ENCODE measurements around the gene TACC2. TPM values are rescaled to one million over a fixed set of nuclear protein-coding genes. Genes with fewer than 3 reads are reported as not detected.

TACC2 gene
- total and polyA plus RNA-seq, 2 experiments from 2014 or later = 30.8 to 35.9 TPM

DNA sequence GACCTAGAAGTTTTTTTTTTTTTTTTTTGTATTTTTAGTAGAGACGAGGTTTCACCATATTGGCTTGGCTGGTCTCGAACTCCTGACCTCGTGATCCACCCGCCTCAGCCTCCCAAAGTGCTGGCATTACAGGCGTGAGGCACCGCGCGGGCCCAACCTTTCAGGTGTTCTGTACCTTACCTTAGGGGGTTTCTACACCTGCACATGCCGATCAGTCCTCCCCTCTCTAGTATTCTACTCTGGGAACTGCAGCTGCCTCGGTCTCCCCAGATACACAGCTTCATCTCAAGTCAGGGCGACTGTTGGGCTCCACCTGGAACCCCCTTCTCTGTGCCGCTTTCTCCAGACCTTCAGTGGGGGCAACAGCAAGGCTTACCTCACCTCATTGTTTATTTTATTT is 79.9 kb downstream of the TACC2 start (continued):
- TF ChIP-seq EZH2phosphoT487 (IDR thresholded peaks at IDR 0.05; ENCODE audit: unreplicated experiment) = no peak
- no peak for TF ChIP-seq POLR2AphosphoS5 (IDR thresholded peaks at IDR 0.05; ENCODE audit: low read depth)
- no peak for TF ChIP-seq ZNF331 (CRISPR knock-in tag; IDR thresholded peaks at IDR 0.05; ENCODE audit: low read depth)
- TF ChIP-seq CREB1 (CRISPR knock-in tag; IDR thresholded peaks at IDR 0.05; ENCODE audit: low read depth) = no peak

DNA sequence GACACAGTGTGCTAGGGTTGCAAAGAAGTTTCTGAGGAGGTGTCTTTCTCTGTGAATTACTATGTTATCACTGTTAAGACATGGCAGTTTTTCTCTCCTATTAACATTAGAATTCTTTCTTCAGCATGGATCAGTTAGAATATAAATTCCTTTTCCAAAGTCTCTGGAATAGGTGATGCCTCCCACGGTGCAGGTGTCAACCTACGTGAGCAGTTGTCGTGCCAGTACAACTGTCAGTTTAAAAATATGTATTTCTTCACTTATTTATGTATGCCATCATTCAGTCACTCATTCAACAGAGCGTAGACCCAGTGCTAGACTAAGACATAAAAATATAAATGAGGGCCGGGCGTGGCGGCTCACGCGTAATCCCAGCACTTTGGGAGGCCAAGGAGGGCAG is 83.5 kb downstream of the TACC2 start:
- H3K4me3 ChIP-seq = no peak overlapping the region
- Mint-ChIP-seq H3K27ac (no peak overlapping the region), H3K36me3 (ENCODE audit: low read depth) (no peaks in the 10 kb centered on the region), H3K4me3 (no peak overlapping the region), H3K4me1 (no peaks in the 10 kb centered on the region), H3K27me3 (ENCODE audit: insufficient read depth, low read depth, poor library complexity) (no peaks in the 10 kb centered on the region), H3K9me3 (no peaks in the 10 kb centered on the region)
- H3K9me2 ChIP-seq (ENCODE audit: insufficient read depth) = no peaks in the 10 kb centered on the region
- DNase-seq (ENCODE audit: low spot score) = no peak
- no peaks in the 10 kb centered on the region for H3K4me1 ChIP-seq (ENCODE audit: insufficient read depth)
- no peak overlapping the region for H2AFZ ChIP-seq
- no peaks in the 10 kb centered on the region for H3K36me3 ChIP-seq (ENCODE audit: insufficient read depth)
- no peak overlapping the region for H3K27ac ChIP-seq (ENCODE audit: low read depth)
- H3K27me3 ChIP-seq (ENCODE audit: insufficient read depth) = no peaks in the 10 kb centered on the region
- H3K79me2 ChIP-seq (replicated peaks; ENCODE audit: insufficient read depth) = no peaks in the 10 kb centered on the region
- ATAC-seq = no peak
- H3F3A ChIP-seq (replicated peaks; ENCODE audit: low read depth) = no peaks in the 10 kb centered on the region
- no peaks in the 10 kb centered on the region for H4K20me1 ChIP-seq (replicated peaks; ENCODE audit: insufficient read depth)
- H3K4me2 ChIP-seq = no peak overlapping the region
- no peak for TF ChIP-seq EZH2phosphoT487 (IDR thresholded peaks at IDR 0.05; ENCODE audit: unreplicated experiment)
- no peak for TF ChIP-seq EZH2 (IDR thresholded peaks at IDR 0.05; ENCODE audit: low read depth, unreplicated experiment)
- TF ChIP-seq POLR2AphosphoS5 (IDR thresholded peaks at IDR 0.05; ENCODE audit: low read depth) = no peak
- TF ChIP-seq, protein P1, sequence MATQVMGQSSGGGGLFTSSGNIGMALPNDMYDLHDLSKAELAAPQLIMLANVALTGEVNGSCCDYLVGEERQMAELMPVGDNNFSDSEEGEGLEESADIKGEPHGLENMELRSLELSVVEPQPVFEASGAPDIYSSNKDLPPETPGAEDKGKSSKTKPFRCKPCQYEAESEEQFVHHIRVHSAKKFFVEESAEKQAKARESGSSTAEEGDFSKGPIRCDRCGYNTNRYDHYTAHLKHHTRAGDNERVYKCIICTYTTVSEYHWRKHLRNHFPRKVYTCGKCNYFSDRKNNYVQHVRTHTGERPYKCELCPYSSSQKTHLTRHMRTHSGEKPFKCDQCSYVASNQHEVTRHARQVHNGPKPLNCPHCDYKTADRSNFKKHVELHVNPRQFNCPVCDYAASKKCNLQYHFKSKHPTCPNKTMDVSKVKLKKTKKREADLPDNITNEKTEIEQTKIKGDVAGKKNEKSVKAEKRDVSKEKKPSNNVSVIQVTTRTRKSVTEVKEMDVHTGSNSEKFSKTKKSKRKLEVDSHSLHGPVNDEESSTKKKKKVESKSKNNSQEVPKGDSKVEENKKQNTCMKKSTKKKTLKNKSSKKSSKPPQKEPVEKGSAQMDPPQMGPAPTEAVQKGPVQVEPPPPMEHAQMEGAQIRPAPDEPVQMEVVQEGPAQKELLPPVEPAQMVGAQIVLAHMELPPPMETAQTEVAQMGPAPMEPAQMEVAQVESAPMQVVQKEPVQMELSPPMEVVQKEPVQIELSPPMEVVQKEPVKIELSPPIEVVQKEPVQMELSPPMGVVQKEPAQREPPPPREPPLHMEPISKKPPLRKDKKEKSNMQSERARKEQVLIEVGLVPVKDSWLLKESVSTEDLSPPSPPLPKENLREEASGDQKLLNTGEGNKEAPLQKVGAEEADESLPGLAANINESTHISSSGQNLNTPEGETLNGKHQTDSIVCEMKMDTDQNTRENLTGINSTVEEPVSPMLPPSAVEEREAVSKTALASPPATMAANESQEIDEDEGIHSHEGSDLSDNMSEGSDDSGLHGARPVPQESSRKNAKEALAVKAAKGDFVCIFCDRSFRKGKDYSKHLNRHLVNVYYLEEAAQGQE (IDR thresholded peaks at IDR 0.05; ENCODE audit: unreplicated experiment) = no peak
- TF ChIP-seq ZNF331 (CRISPR knock-in tag; IDR thresholded peaks at IDR 0.05; ENCODE audit: low read depth) = no peak
- TF ChIP-seq CTCF (conservative IDR thresholded peaks at IDR 0.05; ENCODE audit: low read depth in 2 of 2) = no peak
- no peak for TF ChIP-seq ZNF114 (CRISPR knock-in tag; IDR thresholded peaks at IDR 0.05)
- no peak for TF ChIP-seq NANOG (IDR thresholded peaks at IDR 0.05; ENCODE audit: borderline replicate concordance)
- no peak for TF ChIP-seq ZNF462 (CRISPR knock-in tag; IDR thresholded peaks at IDR 0.05)
- TF ChIP-seq JUNB (IDR thresholded peaks at IDR 0.05; ENCODE audit: unreplicated experiment) = no peak
- no peak for TF ChIP-seq ETS1 (IDR thresholded peaks at IDR 0.05)
- TF ChIP-seq CREB1 (CRISPR knock-in tag; IDR thresholded peaks at IDR 0.05; ENCODE audit: low read depth) = no peak
- no peak for TF ChIP-seq STAT1 (IDR thresholded peaks at IDR 0.05; ENCODE audit: unreplicated experiment)
